SK-N-SH treated with all-trans-retinoic acid at 6 μM for 48 hours (cell line): ENCODE data around the gene CALML5.

Experiments
- ATAC-seq: fragments of 200-7000 bp; cut with Tn5 transposase; 3 replicates; pipeline ENCODE4 v1.9.1; 2020; ENCODE audit warnings: mild to moderate bottlenecking, moderate library complexity
- ARNTL ChIP-seq: fragments of 450-650 bp; formaldehyde crosslinking; IDR thresholded peaks from 2 replicates; pipeline ENCODE4 v1.5.0; 2020; ENCODE audit warnings: low read depth, mild to moderate bottlenecking, moderate library complexity, borderline replicate concordance
- BACH2 ChIP-seq: fragments of 250-450 bp; sonication (Bioruptor Pico); IDR thresholded peaks from 2 replicates; pipeline ENCODE4 v1.9.0; 2021; ENCODE audit warnings: mild to moderate bottlenecking, borderline replicate concordance
- CREB5 ChIP-seq: fragments of 250-450 bp; sonication (Bioruptor Pico); IDR thresholded peaks from 2 replicates; pipeline ENCODE4 v1.5.1; 2020; ENCODE audit warnings: low read depth, mild to moderate bottlenecking, moderate library complexity
- CSDC2 ChIP-seq: fragments of 250-450 bp; sonication (Bioruptor Pico); IDR thresholded peaks from 2 replicates; pipeline ENCODE4 v1.5.0; 2020; ENCODE audit warnings: mild to moderate bottlenecking, moderate library complexity
- CSRNP3 ChIP-seq: fragments of 250-450 bp; sonication (Bioruptor Pico); IDR thresholded peaks from 2 replicates; pipeline ENCODE4 v1.5.1; 2021; ENCODE audit warnings: mild to moderate bottlenecking, moderate library complexity
- ESRRG ChIP-seq: fragments of 250-450 bp; sonication (Bioruptor Pico); IDR thresholded peaks from 2 replicates; pipeline ENCODE4 v1.6.1; 2021; ENCODE audit warnings: mild to moderate bottlenecking
- GLIS3 ChIP-seq: fragments of 250-450 bp; sonication (Bioruptor Pico); IDR thresholded peaks from 2 replicates; pipeline ENCODE4 v1.5.0; 2020; ENCODE audit warnings: mild to moderate bottlenecking, moderate library complexity
- PATZ1 ChIP-seq: fragments of 250-450 bp; sonication (Bioruptor Pico); IDR thresholded peaks from 2 replicates; pipeline ENCODE4 v1.8.0; 2020; ENCODE audit warnings: mild to moderate bottlenecking, moderate library complexity, borderline replicate concordance
- POU6F1 ChIP-seq: fragments of 250-450 bp; sonication (Bioruptor Pico); IDR thresholded peaks from 2 replicates; pipeline ENCODE4 v1.8.0; 2021; ENCODE audit warnings: low read depth, mild to moderate bottlenecking, moderate library complexity, borderline replicate concordance
- PPARA ChIP-seq: fragments of 250-450 bp; sonication (Bioruptor Pico); IDR thresholded peaks from 2 replicates; pipeline ENCODE4 v1.5.0; 2020; ENCODE audit warnings: mild to moderate bottlenecking, borderline replicate concordance
- RARB ChIP-seq: fragments of 250-450 bp; sonication (Bioruptor Pico); IDR thresholded peaks from 2 replicates; pipeline ENCODE4 v1.8.0; 2021; ENCODE audit warnings: mild to moderate bottlenecking, moderate library complexity
- SNAI2 ChIP-seq: fragments of 250-450 bp; sonication (Bioruptor Pico); IDR thresholded peaks from 2 replicates; pipeline ENCODE4 v1.5.0; 2020; ENCODE audit warnings: mild to moderate bottlenecking, moderate library complexity
- TCF4 ChIP-seq: fragments of 250-450 bp; sonication (Bioruptor Pico); IDR thresholded peaks from 2 replicates; pipeline ENCODE4 v1.8.0; 2021; ENCODE audit warnings: mild to moderate bottlenecking, moderate library complexity, borderline replicate concordance
- TSHZ2 ChIP-seq: fragments of 250-450 bp; sonication (Bioruptor Pico); IDR thresholded peaks from 2 replicates; pipeline ENCODE4 v1.5.0; 2020; ENCODE audit warnings: mild to moderate bottlenecking, moderate library complexity
- ZC3H10 ChIP-seq: fragments of 250-450 bp; sonication (Bioruptor Pico); IDR thresholded peaks from 2 replicates; pipeline ENCODE4 v1.5.1; 2021; ENCODE audit warnings: mild to moderate bottlenecking, moderate library complexity
- ZFP3 ChIP-seq: fragments of 250-450 bp; sonication (Bioruptor Pico); IDR thresholded peaks from 2 replicates; pipeline ENCODE4 v1.5.0; 2020; ENCODE audit warnings: mild to moderate bottlenecking, moderate library complexity
- ZFP30 ChIP-seq: fragments of 450-650 bp; formaldehyde crosslinking; IDR thresholded peaks from 2 replicates; pipeline ENCODE4 v1.5.0; 2022; ENCODE audit warnings: mild to moderate bottlenecking, moderate library complexity
- ZNF70 ChIP-seq: fragments of 450-650 bp; formaldehyde crosslinking; IDR thresholded peaks from 2 replicates; pipeline ENCODE4 v1.5.0; 2020; ENCODE audit warnings: mild to moderate bottlenecking, moderate library complexity
- ZNF8 ChIP-seq: fragments of 450-650 bp; formaldehyde crosslinking; IDR thresholded peaks from 2 replicates; pipeline ENCODE4 v1.5.0; 2020; ENCODE audit warnings: mild to moderate bottlenecking, moderate library complexity

The CALML5 gene

GRCh38 chr10:5511885-5512280 is 12.5 kb upstream of the CALML5 start:
- no peak for ATAC-seq
- TF ChIP-seq TCF4 (CRISPR knock-in tag) (no peak), SNAI2 (CRISPR knock-in tag) (no peak), ZNF70 (CRISPR knock-in tag) (no peak), TSHZ2 (CRISPR knock-in tag) (no peak), POU6F1 (CRISPR knock-in tag) (no peak), GLIS3 (no peak), ESRRG (CRISPR knock-in tag) (no peak), ZFP3 (CRISPR knock-in tag) (no peak), ZC3H10 (CRISPR knock-in tag) (no peak), BACH2 (CRISPR knock-in tag) (no peak), ARNTL (CRISPR knock-in tag) (no peak), CSDC2 (CRISPR knock-in tag) (no peak), CREB5 (no peak), ZNF8 (no peak), PATZ1 (no peak), CSRNP3 (CRISPR knock-in tag) (no peak), PPARA (CRISPR knock-in tag) (no peak), RARB (CRISPR knock-in tag) (no peak), ZFP30 (CRISPR knock-in tag) (no peak)

GRCh38 chr10:5511231-5511884 is 12.0 kb upstream of the CALML5 start:
- TF ChIP-seq CREB5: no peak
- TF ChIP-seq ZFP3 (CRISPR knock-in tag): no peak
- TF ChIP-seq ARNTL (CRISPR knock-in tag): no peak
- TF ChIP-seq SNAI2 (CRISPR knock-in tag): no peak
- no peak for TF ChIP-seq RARB (CRISPR knock-in tag)
- TF ChIP-seq TCF4 (CRISPR knock-in tag): no peak
- TF ChIP-seq BACH2 (CRISPR knock-in tag): no peak
- no peak for ATAC-seq
